Central memory CD4-positive, alpha-beta T cell (primary cell): ENCODE results near the gene DLGAP1.
A peak's percentile ranks its signal among the peaks of the same experiment; 100 is the strongest.

Experiments used
- DNase-seq: peaks from one replicate; pipeline ENCODE4 v3.0.0; 2022

Gene DLGAP1

DNA sequence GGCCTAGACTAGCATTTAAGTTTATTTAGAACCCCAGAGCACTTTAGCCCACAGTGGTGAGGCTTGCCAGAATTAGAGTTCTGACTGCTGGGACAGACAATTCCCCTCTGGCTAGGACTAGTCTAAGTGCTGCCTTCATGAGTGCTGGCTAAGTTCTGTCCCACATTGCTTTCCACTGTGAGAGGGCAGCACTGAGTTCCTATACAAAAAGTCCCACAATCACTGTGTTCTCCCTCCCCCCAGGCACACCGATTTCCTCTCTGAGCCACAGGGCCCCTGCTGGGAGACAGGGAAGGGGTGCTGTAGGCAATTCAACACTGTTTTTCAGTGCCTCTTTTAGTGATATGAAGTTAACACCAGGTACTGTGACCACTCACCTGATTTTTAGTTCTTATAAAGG is 310.9 kb downstream of the DLGAP1 start:
- no peak for DNase-seq

DNA sequence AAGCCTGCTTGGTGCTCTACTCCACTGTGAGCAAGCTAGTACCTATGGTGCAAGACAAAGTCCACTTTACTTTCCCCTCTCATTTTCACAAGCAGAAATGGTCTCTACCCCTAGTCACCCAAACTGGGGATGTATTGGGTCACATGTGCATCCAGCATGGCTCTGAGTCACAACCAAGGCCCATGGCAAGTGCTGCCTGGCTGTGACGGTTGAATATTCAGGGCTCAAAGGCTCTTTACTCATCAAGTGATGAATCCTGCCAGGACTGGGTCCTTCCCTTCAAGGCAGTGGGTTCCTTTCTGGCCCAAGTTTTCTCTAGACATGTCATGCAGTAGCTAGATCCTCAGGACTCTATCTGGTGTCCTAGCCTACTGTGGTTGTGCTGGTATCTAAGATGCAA is 311.5 kb downstream of the DLGAP1 start:
- no peak for DNase-seq

DNA sequence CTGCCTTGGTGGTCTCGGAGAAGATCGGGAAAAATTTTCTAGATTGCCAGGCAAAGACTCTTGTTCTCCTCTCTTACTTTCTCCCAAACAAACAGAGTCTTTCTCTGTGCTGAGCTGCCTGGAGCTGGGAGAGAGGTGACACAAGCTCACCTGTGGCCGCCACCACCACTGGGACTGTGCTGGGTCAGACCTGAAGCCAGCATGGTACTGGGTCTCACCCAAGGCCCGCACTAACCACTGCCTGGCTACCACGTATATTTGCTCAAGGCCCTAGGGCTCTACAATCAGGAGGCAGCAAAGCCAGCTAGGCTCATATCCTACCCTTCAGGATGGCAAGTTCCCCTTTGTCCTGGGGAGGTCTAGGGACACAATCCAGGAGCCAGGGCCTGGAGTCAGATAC is 312.2 kb downstream of the DLGAP1 start:
- DNase-seq = no peak

DNA sequence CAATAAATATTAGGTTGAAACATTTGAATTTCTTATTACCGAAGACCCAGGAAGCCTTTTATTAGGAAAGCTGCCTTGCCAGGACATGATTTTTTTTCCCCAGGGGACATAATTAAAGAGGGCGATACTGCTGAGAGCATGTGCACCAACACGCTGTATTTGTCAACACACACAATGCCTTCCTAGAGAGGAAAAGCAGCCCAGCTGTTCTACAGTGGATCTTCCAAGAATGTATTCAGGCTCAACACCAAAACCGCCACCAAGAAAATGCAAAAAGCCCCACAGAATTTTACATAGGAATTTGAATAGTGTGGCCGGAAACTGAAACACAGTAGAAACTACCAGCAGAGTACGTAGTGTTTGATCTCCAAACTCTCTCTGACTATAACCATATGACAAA is 320.4 kb downstream of the DLGAP1 start:
- no peak for DNase-seq

DNA sequence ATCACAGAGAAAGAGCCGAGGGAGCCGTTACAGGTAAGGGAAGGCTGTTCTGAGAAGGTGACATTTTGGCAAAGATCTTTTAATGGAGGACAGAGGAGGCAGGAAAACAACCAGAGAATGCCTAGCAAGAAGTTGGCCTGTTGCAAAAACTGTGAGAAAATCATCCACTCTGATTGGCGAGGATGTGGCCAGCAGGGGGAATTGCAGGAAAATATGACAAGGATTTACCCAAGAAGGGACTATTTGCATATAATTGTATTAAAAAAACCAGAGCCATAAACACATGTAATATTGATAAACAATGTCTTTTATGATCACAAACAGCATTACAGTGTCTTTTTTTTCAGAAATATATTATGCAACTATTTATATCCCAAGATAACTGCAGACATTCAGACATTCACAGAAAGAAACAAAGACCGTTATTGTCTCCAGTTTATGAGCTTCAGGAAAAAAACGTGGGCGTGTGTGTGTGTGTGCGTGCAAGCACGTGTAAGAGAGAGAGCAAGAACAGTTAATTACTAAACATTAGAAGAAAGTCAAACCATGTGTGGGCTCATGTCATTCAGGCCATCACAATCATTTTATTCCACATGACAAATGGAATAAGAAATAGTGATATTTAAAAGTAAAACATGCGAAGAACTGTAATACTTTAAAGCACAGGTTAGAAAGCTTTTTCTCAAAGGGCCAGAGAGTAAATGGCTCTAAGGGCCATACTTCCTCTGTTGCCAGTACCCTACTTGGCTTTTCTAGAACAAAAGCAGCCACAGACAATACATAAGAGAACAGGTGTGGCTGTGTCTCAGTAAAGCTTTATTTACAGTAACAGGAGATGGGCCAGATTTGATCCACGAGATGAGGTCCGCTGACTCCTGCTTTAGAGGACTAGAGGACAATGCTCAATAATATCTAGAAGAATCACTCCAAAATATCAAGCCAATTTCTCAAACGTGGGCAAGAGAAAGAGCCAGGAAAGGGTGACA is 324.1 kb downstream of the DLGAP1 start:
- DNase-seq = no peak

DNA sequence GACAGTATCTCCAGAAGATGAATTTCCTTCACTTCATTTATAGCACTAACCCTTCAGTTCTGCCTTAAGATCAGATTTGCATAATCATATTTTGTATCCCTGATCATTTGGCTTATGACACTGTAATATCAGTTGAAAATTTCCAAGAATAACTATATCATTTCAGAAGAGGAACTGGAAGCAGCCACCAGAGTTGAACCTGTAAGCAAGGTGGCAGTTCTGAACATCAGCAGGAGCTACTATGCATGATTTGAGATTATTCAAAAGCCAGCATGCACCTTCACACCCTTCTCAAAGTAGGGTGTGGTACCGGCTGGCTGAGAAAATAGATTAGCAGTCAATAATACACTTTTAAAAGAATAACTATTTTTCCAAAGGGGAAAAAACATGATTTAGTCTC is 328.2 kb downstream of the DLGAP1 start:
- no peak for DNase-seq

DNA sequence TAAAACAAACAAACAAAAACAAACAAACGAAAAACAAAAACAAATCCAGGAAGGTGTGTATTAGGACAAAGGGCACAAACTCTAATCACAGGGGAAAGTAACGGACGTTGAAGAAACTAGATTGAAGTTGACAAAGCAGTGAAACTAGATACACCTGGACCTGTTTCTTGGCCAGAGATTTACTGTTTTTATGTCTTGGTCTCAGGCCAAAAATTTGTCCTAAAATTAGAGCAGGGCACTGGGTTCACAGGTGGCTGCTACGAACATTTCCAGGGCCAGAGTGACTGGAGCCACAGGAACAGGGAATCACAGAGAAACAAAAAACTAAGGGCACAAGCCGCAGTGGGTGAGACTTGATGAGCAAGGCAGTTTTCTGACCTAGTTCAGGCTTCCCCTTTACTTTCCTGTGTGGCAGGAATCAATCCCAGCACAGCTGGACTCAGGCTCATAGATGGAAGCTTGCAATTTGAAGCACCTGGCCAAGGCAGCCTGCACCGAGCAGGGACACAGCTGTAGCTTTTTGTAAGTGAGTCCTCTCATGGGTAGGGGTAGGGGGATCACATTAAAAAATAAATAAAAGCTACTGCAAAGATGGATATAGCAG is 329.4 kb downstream of the DLGAP1 start:
- no peak for DNase-seq

DNA sequence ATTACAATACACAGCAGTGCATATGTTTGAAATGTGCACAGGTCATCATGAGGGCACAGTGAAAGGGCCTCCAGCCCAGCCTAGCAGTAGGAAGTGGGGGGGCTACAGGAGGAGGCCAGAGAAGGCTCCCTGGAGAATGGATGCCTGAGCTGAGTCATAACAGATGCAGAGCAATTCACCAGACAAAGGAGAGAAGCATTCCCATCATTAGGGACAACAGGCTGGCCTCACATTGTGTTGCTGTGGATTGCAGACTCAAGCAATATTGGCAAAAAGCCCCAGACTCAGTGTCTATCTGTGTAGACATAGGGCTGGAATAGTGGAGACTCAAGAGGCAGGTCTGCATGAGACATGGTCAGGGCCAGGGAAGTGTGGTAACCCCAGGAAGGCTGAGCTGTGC is 329.9 kb downstream of the DLGAP1 start:
- DNase-seq = no peak

DNA sequence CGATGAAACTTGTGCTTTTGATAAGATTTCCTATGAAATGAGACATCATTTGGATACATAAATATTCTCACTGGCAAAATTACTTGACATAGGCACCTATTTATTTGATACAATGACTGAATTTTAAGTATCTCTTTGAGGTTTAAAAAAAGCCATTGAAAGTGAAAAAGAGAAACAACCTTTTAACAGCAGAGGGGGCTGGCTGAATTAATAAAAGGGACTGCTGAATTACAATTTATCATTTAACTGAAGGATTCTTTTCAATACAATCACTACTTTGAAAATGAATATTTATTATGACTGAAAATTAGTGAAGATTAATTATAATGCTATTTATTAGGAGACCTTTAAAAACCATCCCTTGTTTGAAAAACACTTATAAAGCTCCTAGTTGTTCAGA is 335.3 kb downstream of the DLGAP1 start:
- DNase-seq = no peak

DNA sequence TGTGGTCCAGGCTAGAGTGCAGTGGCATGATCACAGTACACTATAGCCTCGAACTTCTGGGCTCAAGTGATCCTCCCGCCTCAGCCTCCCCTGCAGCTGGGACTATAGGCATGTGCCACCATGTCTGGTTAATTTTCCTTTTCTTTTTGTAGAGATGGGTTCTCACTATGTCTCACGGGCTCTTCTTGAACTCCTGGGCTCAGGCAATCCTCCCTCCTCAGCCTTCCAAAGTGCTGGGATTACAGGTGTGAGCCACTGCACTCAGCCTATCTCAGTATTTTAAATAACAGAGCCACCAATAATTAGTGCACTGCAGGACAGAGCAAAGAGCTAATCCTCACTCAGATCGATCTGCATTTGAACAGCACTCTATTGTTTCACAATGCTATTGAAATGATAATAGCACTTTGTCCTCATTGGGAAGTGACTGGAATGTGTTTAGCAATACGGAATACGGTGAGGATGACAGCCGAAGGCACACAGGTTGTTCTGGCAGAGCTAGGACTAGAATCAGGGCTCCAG is 335.9 kb downstream of the DLGAP1 start:
- no peak for DNase-seq

DNA sequence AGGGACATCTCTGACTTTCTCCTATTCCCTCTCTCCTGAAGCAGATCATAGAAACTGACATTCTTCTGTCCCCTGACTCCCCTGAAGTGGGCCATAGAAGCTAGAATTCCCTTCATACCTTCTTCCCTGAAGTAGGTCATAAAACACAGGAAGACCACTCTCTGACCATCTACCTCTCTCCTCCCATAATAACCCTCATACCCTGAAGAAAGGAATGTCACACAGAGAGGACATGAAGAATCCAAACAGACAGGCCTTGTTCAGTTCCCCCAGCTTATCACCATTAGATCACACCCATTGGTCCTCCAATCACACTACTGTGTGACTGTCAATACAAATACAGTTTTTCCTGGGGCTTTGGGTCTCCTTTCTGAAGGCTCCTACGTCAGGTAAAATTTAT is 347.1 kb downstream of the DLGAP1 start:
- no peak for DNase-seq

DNA sequence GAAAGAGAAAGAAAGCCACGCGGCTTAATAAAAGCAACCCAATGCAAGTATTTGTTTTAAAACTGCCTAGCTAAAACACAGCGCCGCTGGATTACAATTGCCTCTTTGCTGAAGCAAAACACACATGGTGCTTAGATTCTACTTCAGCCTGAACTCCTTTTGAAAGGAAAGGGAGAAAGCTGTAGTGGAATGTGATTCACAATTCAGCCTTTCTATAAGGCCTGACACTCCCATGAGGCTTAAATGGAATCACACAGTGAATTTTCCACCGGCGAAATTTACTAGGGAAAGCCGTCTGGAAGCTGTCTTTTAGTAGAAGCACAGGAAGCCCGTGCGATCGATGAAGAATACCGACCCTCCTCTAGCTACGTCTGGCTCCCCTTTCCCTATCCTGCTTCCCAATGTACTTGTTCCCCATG is 348.0 kb downstream of the DLGAP1 start:
- DNase-seq = no peak

DNA sequence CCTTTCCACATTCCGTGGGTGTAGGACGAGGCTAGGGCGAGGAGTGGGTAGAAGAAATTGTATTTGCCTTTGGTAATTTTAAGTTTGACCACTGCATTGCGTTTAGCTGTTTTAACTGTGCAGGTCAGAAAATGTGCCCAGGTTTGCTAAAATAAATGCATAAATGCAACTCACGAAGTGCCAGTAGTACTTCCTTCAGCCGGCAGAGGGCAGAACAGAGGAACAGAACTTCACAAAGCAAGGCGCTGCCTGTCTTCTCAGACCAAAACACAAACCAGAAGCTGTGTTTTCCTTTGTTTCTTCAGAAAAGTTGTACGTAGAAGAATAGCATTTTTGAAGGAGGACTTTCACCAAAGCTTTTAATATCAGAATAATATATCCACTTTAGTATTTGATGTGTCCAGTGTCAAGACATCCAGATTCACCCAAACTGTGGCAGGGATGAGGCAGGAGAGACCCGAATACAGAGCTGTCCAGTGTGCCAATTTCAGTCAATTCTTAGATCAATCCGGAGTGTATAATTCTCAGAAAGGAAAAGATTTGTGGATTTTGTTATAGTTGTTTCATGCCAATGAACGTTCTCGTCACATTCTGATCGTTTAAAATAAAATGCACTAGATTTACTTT is 348.6 kb downstream of the DLGAP1 start:
- peak; percentile 19 for DNase-seq

DNA sequence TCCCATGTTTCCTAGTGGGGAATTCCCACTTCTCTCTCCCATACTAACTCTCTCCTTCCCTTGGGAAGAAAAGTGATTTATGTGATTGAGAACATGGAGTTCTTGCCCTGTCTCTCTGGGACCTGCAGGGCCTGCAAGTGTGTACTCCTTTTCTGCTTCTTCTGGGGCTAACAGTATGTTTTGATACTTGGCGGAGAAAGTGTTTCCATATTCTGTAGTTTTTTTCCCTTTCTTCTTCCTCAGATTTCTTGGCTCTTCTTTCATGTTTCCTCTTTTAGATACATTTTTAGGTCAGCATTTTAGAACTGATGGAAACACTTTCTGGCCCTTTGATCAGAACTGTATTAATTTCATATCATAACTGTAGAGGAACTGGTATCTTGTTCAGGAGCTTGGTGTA is 352.2 kb downstream of the DLGAP1 start:
- no peak for DNase-seq

DNA sequence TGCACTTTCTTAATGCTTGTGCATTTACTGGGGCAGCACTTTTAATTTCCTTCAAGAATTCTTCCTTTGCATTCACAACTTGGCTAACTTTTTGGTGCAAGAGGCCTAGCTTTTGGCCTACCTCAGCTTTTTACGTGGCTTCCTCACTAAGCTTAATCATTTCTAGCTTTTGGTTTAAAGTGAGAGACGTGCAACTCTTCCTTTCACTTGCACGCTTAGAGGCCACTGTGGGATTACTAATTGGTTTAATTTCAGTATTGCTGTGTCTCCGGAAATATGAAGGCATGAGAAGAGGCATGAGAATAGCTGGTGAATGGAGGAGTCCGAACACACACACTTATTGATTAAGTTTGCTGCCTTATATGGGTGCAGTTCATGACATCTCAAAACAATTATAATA is 354.1 kb downstream of the DLGAP1 start:
- DNase-seq = no peak

DNA sequence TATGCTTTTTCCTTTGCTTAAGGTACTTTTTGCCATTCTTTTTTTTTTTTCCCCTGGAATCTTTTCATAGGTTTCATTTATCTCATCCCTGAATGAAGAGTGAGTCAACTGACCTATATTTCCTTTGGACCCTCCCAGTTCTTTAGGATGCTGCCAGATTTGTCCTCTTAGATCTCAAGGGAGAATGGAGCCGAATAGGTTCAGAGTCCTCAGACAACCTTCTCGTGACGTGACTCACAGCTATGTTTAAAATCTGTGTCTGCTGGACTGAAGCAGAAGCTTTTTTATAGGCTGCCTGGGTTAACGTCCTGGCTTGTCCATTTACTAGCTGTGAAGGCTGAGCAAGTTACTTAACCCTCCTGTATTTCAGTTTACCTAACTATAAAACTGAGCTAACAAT is 358.6 kb downstream of the DLGAP1 start:
- no peak for DNase-seq

DNA sequence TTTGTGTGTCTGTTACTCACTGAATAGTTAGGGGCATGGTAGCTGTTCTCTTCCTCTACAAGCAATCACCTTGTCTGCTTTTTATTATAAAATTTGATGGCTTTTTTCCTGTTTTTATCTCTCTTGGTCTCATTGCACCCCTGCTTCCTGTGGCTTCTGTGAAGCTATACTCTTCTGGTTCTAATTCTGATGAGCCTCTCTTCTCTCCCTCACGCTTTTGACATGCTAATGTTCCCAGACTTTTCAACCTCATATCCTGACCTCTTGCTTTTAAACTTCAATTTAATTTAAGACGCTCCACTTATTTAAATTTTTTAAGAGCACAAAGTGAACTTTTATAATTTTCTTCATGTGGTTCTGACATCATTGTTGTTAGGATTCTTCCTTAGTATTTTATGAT is 361.4 kb downstream of the DLGAP1 start:
- DNase-seq = no peak

DNA sequence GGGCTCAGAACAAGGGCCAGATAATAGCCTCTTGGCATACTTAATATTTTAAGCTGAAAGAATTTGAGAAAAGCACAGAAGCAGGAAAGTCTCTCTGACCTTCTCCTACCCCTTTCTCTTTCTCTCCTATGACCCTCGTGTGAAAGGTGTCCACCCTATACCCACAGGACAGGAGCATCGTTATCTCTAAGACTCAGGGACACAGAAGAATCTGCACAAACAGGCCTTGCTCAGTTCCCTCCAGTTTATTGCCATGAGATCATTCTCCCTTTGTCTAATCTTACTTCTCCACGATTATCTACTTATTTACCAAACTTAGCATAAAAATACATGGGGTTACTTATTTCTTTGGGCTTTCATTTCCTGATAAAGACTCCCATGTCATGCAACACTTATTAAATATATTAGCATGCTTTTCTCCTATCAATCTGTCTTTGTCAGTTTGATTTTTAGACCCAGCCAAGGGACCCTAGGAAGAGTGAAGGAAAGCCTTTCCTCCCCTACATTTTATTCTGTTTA is 370.7 kb downstream of the DLGAP1 start:
- DNase-seq = no peak

DNA sequence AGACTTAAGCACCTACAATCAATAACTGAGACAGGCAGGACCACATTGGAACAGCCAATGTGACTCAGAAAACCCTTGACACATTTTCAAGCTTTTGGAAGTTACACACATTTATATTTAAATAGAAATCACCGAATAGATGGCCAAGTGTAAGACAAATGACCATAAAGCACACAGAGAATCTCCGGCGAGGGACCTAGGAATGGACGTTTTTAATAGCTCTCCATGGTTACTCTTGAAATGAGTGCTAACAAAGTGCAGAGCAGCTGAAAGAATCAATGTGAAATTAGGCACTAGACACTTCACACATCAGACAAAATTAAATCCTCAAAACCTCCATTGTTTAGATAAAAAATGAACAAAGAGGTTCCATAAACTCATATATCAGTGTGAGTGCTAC is 376.9 kb downstream of the DLGAP1 start:
- DNase-seq = no peak

DNA sequence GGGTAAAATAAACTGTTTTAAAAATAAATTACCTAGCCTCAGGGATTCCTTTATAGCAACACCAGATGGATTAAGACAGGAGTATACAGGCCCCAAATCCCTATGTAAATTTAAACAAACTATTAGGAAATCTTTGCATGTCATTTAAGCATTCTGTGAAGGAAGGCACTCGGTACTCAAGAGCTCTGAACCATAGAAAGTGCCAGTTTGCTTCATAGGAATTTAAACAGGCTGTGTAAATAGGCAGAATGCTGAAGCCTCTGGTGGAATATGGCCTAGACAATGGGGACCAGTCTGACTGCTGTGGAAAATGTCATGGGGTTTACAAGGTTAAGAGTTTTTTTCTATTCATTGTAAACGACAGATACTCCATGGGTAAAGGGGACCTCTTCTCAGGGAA is 377.4 kb downstream of the DLGAP1 start:
- no peak for DNase-seq

DNA sequence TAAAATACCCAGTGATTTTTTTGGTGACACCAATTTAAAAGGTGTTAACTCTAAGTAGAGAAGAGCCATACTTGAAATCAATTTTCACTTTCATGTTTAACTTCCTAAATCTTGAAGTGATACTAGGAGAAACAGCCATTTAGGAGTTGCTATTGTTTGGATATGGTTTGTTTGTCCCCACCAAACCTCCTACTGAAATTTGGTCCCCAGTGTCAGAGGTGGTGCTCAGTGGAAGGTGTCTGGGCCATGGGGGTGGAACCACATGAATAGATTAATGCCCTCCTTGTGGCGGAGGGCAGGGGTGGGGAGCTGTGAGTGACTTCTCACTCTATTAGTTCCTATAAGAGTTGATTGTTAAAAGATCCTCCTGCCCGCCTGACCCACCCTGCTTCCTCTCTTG is 377.9 kb downstream of the DLGAP1 start:
- no peak for DNase-seq

DNA sequence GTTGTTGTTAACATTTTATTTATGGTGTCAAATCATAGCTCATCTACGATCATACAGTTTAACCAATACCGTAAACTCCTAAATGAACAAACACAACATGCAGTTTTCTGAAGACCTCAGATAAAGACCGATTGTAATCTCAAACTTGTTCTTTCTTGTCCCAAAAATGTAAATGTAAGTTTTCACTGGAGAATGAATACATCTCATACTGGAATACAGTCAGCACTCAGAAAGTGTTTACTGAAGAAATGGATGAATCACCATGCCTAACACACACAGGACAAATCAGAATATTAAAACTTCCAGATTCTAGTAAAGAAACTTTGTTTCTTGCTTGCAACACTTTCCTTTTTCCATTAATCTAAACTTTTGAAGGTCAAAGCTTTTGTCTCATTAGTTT is 380.5 kb downstream of the DLGAP1 start:
- DNase-seq = no peak

DNA sequence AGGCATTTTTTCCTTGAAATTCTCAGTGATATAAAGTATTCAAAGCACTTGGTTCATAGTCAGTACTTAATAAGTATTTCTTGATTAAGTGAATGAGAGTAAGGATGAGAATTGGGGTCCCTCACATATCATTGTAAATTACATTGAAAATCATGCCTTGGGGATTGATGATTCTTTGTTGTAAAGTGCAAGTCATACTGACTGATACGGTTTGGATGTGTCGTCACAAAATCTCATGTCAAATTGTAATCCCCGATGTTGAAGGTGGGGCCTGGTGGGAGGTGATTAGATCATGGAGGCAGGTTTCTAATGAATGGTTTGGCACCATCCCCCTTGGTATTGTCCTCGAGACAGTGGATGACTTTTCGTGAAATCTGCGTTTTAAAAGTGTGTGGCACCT is 385.9 kb downstream of the DLGAP1 start:
- no peak for DNase-seq
